Measurements from ENCODE around the gene PHC2.

The PHC2 gene

GRCh38 chr1:33414879-33415278, 16.0 kb downstream of the PHC2 start:
- no peak for DNase-seq

DNA sequence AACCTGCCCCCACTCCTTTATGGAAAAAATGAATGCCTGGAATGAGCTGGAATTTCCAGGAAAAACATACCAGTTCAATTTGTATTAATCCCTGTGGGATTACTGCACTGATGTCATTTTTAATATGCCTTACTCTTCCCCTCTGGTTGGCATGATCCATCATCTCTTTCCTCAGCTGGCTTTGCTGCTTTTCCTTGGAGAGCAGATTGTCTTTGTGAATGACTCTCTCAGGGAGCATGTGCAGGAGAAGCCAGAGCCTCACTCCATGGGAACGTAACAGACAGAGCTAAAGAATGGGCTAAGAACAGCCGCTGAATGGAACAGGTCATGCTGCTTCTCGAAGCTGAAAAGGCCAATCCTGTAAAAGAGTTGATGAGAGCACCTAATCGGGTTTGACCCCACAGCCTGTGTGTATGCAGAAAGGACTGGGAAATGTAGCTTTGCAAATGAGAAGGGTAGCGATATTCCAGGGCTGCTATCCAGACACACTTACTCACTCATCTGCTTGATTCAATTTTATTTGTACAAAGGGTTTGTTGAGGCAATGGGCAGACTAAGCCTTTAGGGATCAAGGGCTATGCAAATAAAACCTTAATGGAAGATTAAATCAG, 20.7 kb downstream of the PHC2 start:
- DNase-seq: peak; percentile 95

- DNase-seq: no peak
Observed at GRCh38 chr1:33408093-33408436, 22.8 kb downstream of the PHC2 start.

- DNase-seq: no peak
Observed at GRCh38 chr1:33407352-33408092, 23.4 kb downstream of the PHC2 start.

GRCh38 chr1:33402206-33402605, 28.7 kb downstream of the PHC2 start:
- DNase-seq: no peak

DNA sequence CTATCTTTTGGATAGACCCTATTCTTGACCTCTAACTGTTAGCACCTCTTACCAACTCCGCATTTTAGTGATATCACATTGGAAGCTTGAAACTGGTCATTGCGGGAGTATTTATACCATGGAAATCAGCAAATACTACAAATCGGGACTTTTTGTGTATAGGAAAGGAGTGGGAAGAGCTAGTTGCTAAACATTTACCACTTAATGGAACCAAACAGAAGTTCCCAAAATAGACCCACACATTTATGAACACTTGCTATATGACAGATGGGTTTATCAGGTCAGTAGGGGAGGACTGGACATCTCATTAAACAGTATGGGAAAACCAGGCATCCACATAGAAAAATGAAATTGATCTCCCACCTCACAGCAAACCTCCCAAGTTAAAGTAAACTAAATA, 29.4 kb downstream of the PHC2 start:
- no peak for DNase-seq

GRCh38 chr1:33400153-33400911, 30.6 kb downstream of the PHC2 start:
- DNase-seq: no peak

DNA sequence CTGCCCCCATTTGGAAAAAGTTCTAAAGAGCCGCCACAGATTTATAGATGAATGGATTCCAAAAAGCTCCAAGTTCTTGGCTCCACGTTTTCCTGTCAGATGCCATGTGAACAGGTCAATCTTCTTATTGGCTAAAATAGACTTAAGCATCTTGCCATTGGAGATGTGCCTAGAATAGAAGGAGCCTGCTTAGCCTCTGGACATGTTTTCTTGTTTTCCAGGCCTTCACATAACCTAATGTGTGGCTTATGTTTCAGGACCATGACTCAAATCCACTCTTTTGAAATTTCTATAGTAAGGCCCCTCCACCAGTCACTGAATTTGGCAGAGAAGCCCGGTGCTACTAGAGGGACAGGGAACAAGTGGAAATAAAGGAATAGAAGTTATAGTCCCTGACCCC, 31.5 kb downstream of the PHC2 start:
- no peak for DNase-seq

- no peak for DNase-seq
Observed at GRCh38 chr1:33397994-33398393, 32.9 kb downstream of the PHC2 start.

DNA sequence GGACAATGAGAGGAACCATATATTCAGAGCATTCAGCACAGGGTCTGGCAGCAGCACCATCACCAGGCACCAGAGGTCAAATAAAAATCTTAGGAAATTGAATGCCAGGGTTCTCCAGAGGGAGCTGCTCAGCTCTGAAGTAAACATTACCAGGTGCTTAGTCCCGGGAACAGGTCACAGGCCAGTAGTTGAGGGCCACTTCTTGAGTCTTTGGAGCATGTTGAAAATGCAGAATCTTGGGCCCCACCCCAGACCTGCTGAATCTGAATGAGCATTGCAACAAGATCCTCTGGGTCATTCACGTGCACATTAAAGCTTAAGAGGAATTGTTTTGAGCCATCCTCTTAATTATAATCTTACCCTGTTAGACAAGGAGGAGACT, 33.8 kb downstream of the PHC2 start:
- DNase-seq: no peak

DNA sequence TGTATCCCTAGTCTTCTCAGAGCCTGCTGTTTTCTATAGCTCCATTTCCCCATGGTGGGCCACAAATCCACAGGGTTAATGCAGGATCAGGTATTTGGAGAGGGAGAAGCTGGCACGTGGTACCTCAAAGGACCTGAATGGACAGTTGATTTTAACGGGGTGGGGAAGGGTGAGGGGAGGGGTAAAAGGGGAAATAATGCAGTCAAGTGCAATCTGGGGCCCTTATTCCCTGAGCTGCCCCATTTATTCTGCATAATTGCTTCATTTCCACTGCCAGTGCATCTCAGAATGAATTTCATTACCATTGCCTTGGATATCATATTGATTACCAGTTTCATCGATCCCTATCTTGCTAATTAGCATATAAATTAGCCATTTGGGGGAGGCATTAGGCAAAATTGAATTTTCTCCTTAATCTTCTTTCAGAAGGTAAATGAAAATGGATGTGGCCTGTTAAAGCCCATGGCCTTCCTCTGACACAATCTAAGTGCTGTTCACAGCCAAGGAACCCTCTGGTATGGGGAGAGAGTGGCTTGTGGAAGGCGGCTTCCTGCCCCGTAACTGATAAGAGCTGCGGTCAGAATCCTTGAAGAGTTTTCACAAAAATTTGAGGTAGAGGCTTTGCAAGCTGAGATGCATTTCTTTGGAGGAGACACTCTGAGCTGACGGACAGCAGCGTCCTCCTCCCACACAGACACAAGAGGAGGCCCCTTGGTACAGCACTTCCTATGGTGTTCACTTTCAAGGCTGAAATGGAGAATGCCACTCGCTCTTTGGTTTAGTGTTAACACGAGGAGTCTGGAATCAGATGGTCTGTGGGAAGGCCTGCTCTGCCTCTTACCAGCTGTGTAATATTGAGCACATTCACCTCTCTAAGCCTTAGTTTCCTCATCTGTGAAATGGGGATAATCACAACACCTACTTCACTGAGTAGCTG, 34.4 kb downstream of the PHC2 start:
- no peak for DNase-seq

DNA sequence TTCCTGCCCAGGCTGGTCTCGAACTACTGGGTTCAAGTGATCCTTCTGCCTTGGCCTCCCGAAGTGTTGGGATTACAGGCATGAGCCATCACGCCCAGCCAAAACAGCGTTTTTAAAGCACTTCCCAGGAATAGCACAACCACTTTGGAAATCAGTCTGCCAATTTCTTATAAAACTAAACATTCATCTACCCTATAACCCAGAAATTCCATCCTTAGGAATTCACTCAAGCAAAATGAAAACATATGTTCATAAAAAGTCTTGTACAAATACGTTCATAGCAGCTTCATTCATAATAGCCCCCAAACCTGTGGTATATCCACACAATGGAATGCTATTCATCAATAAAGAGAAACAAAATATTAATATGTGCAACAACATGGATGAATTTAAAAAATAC, 36.1 kb downstream of the PHC2 start:
- DNase-seq: peak; percentile 74

DNA sequence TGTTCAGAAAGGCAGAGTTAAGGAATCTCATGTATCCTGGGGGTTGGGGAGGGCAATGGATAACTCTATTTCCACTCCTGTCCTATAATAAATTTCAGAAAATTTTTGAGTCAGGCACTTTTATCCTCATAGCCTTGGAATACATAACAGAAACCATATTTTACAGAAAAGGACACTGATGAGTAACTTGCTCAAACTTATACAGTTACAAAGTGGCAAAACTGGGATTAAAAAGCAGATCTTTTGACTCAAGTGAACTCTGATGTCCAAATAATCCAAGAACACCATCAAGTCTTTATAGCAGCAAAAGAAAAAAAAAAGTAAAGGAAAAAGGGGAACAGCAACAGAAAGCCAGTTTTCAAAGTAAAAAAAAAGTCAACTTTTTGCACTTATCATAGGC, 36.9 kb downstream of the PHC2 start:
- DNase-seq: peak; percentile 37

- DNase-seq: no peak
Observed at GRCh38 chr1:33393524-33393923, 37.4 kb downstream of the PHC2 start.

DNA sequence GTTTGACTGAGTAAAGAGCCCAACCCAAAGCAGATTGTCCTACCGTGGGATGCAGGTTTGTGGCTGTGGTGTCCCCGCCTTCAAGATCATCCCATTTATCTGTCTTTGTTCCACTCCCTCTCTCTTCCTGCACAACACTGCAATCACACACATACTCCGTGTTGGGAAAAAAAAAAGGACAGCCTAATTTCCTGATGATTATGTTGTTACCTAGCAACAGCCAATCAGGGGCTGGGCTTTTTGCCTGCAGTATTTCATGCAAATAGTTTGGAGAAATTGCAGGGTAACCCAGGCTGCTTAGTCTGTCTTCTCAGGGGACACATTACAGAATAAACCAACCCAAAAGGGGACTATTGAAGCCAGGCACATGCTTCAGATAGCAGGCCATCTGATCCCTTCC, 38.3 kb downstream of the PHC2 start:
- DNase-seq: peak; percentile 74

DNA sequence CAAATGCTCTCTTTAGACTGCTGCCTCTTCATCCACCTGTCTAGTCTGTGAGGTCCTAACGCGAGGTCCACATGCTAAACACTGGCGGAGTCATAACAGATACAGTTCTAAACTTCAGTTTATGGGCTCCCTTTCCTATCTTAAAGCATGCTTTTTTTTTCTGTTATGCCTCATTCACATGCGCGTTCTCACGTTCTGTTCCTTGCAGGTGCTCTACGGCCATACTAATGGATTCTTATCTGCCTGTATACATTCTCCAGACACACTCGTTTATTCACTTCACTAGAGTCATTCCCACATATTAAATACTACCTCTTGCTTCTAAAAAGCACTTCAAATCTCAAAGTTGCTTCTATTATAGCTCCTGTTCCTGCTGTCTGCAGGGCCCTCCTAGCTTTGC, 38.7 kb downstream of the PHC2 start:
- DNase-seq: no peak

- DNase-seq: no peak
Observed at GRCh38 chr1:33391343-33392078, 39.4 kb downstream of the PHC2 start.

DNA sequence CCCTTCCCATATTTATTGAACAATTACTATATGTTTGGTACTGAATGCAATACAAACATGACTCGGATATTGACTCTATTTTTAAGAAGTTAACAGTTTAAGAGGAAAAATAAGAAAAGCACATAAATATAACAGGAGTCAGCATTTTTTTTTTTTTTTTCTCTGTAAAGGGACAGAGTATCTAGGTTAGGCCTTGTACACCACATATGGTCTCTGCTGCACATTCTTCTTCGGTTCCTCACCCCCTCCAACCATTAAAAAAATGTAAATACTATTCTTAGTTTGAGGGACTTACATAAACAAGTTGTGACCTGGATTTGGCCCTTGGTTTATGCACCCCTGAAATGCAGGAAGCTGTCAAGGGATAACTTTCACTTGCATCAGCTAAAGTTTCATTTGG, 40.4 kb downstream of the PHC2 start:
- peak; percentile 88 for DNase-seq

DNA sequence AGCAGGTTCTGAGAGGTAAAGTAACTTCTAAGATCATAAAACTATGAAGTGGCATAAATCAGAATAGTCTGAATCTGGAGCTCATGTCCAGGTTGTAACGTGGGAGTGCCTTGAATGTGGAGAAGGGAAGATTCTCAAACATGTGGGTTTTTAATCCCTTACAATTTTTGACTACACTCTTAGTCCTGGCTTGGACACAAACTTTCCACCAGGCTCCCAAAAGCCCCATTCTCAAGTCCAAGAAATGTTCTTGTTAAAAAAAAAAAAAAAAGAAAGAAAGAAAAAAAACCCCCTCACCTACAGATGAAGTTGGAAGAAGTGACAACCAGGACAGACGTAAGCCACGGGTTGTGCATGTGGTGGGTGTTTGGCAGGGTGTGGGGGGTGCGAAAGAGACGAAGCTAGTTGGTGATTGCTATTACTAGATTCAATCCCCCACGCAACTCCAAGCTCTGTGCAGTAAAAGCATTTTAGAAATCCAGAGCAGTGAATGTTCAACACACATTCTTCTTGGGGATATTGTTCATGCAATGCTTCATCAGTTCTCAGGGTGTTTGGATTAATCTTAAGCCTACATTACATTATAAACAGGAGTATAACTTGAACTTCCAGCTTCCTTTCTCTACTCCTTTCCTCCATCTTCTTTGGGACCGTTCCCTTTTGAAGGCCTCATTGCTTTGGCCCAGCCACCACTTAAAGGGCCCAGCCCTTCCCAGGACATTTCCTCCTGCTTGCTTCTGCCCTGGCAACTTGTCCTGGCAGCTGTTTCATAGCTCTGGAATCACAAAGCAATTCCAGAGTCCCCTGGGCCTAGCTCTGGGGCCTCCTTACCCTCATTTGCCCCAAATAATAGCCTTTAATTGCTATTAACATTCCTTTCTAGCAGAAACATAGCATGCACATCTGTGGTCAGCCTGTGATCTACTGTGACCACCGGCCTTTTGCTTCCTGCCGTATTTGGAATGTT, 41.8 kb downstream of the PHC2 start:
- peak; percentile 80 for DNase-seq

GRCh38 chr1:33387625-33388024, 43.3 kb downstream of the PHC2 start:
- DNase-seq: peak; percentile 87

GRCh38 chr1:33385251-33385650, 45.6 kb downstream of the PHC2 start:
- DNase-seq: no peak

Measured in fibroblast of skin of right quadriceps (primary cell).